ENCODE results near the gene IP6K2.

DNA sequence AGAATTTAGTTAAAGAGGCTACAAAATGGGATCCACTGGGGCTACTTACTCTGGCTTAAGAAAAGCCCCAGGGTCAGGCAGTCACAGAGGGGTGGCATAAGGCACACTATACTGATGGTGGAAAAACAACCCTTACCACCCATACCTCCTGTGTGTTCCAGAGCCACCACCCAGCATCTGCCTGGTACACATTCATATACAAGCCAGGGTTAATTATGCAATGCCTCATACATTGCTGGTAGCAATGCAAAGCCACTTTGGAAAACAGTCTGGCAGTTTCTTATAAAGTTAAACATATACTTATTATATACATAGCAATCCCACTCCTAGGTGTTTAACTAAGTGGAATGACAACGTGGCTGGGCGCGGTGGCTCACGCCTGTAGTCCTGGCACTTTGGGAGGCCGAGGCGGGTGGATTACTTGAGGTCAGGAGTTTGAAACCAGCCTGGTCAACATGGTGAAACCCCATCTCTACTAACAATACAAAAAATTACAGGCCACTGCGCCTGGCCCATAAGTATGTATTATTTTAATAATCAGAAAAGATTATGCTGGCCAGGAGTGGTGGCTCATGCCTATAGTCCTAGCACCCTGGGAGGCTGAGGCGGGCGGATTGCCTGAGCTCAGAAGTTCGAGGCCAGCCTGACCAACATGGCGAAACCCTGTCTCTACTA lies 16.2 kb downstream of the IP6K2 start:
- no peak for TF ChIP-seq EZH2phosphoT487 (IDR thresholded peaks at IDR 0.05; ENCODE audit: insufficient read depth, low read depth)
- no peak for TF ChIP-seq EZH2 (IDR thresholded peaks at IDR 0.05; ENCODE audit: insufficient read depth, poor library complexity, severe bottlenecking)
